HEK293T (cell line): ENCODE results near the gene SNRNP48.

Experiments used
- CTCF ChIA-PET: fragments of 350-600 bp; formaldehyde crosslinking; extraction: SDS; loops from one replicate; lab custom pipeline; 2021; ENCODE audit warnings: antibody characterized with exemption, inconsistent platforms; lab: Yijun Ruan, JAX
- POLR2A ChIA-PET: fragments of 350-600 bp; formaldehyde crosslinking; extraction: SDS; loops from one replicate; lab custom pipeline; 2020; ENCODE audit warnings: antibody characterized with exemption, inconsistent platforms; lab: Yijun Ruan, JAX
- DNase-seq: peaks from one replicate; pipeline ENCODE4 v3.0.0; 2012; ENCODE audit warnings: mixed read lengths; ENCODE audit errors: extremely low spot score
- ARNT ChIP-seq: fragments of 450-650 bp; IDR thresholded peaks from 2 replicates; pipeline ENCODE4 v1.6.1; 2017; ENCODE audit warnings: mild to moderate bottlenecking
- BHLHE40 ChIP-seq: fragments of 450-650 bp; IDR thresholded peaks from 2 replicates; pipeline ENCODE4 v1.6.1; 2016; ENCODE audit warnings: mild to moderate bottlenecking, moderate library complexity, borderline replicate concordance
- CTBP1 ChIP-seq: fragments of 450-650 bp; IDR thresholded peaks from 2 replicates; pipeline ENCODE4 v1.6.1; 2016; ENCODE audit warnings: borderline replicate concordance
- ELF4 ChIP-seq: fragments of 450-650 bp; IDR thresholded peaks from 2 replicates; pipeline ENCODE4 v1.6.1; 2017; ENCODE audit warnings: antibody characterized with exemption
- FOXA1 ChIP-seq: fragments of 450-650 bp; IDR thresholded peaks from 2 replicates; pipeline ENCODE4 v1.6.1; 2016; ENCODE audit warnings: mild to moderate bottlenecking
- FOXK2 ChIP-seq: fragments of 450-650 bp; IDR thresholded peaks from 2 replicates; pipeline ENCODE4 v1.6.1; 2016; ENCODE audit warnings: mild to moderate bottlenecking
- FOXM1 ChIP-seq: fragments of 450-650 bp; IDR thresholded peaks from 2 replicates; pipeline ENCODE4 v1.6.1; 2017; ENCODE audit warnings: mild to moderate bottlenecking, borderline replicate concordance
- HDGF ChIP-seq: fragments of 450-650 bp; IDR thresholded peaks from 2 replicates; pipeline ENCODE4 v1.6.1; 2017; ENCODE audit warnings: antibody characterized with exemption, borderline replicate concordance
- L3MBTL2 ChIP-seq: fragments of 450-650 bp; conservative IDR thresholded peaks from 2 replicates; pipeline ENCODE4 v1.6.1; 2016; ENCODE audit warnings: mild to moderate bottlenecking
- LEF1 ChIP-seq: fragments of 450-650 bp; IDR thresholded peaks from 2 replicates; pipeline ENCODE4 v1.6.1; 2017; ENCODE audit warnings: mild to moderate bottlenecking, borderline replicate concordance
- NFRKB ChIP-seq: fragments of 450-650 bp; IDR thresholded peaks from 2 replicates; pipeline ENCODE4 v1.6.1; 2016; ENCODE audit warnings: mild to moderate bottlenecking, moderate library complexity
- SP1 ChIP-seq: fragments of 450-650 bp; IDR thresholded peaks from 2 replicates; pipeline ENCODE4 v1.6.1; 2017
- SUZ12 ChIP-seq: fragments of 450-650 bp; IDR thresholded peaks from 2 replicates; pipeline ENCODE4 v1.6.1; 2016; ENCODE audit warnings: mild to moderate bottlenecking
- TARDBP ChIP-seq: fragments of 450-650 bp; IDR thresholded peaks from 2 replicates; pipeline ENCODE4 v1.6.1; 2016
- ZNF384 ChIP-seq: fragments of 450-650 bp; IDR thresholded peaks from 2 replicates; pipeline ENCODE4 v1.6.1; 2016
- TF ChIP-seq, protein P1 (sequence below): fragments of 450-650 bp; IDR thresholded peaks from 2 replicates; pipeline ENCODE4 v1.6.1; 2016

The SNRNP48 gene

DNA sequence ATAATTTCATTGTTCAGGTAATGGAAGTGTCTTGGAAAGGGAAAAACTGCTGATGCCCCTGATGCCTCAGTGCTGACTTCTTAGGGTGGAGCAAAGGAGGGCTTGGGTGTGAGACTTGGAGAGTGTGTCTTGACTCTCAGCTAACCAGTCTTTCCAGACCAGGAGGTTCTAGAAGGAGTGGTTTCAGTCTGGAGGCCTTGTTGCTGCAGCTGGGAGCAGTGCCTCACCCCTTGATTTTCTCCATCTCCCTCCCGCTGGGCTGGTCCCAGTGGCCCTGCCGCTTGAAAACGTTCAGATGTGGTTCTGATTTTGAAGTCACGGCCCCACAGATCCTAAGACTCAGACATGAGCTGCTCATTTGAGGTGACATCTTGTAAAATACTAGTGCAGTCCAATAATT, 43.1 kb upstream of the SNRNP48 start:
- no peak for DNase-seq
- ChIA-PET POLR2A (interaction anchor here (0.7 to 1.3 kb wide), 2 partner anchors 43 to 157 kb away, joined by 3 to 7 read pairs; partner anchors contain the start of genes CAGE1, RIOK1 and SNRNP48), CTCF (no interaction called here)
- TF ChIP-seq LEF1 (no peak), TARDBP (no peak), CTBP1 (no peak), SUZ12 (no peak), NFRKB (no peak), FOXM1 (no peak), FOXA1 (no peak), FOXK2 (no peak), ELF4 (no peak), HDGF (no peak)

DNA sequence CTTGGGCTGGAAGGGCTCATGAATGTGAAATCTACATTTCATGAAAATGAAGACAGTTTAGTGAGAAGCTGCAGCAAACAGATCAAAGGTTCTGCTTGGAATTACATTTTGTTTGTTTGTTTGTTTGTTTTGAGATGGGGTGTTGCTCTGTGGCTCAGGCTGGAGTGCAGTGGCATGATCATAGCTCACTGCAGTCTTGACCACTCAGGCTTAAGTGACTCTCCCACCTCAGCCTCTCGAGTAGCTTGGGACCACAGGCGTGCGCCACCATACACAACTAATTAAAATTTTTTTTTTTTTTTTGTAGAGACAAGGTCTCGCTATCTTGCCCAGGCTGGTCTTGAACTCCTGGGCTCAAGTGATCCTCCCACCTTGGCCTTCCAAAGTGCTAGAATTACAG, 42.7 kb upstream of the SNRNP48 start:
- no peak for DNase-seq
- no peak for TF ChIP-seq L3MBTL2
- ChIA-PET CTCF (no interaction called here), POLR2A (interaction anchor here (0.7 kb wide), 1 partner anchor 42 kb away, joined by 3 read pairs; the partner anchor contains the start of gene SNRNP48)

DNA sequence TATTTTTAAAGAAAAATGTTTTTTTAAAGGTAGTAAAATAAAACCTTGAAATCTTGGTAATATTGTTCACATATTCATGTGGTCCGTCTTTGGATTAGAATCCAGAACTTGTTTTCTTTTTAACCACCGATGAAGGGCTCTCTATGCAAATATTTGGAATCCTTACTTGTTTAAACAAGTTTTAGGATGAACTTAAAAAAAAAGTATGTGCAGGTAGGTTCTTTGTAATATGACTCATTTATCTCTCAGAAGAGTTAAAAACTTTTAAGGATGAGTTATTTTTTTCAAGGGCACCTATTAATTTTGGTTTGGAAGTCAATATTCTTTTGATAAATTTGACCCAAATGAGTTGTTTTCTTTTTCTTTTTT, 39.6 kb upstream of the SNRNP48 start:
- POLR2A ChIA-PET, result interaction anchor here (1.2 kb wide), 1 partner anchor 82 kb away, joined by 3 read pairs; no protein-coding TSS in a partner anchor
- CTCF ChIA-PET, result no interaction called here
- DNase-seq, result no peak
- TF ChIP-seq ARNT, result no peak
- no peak for TF ChIP-seq TARDBP
- no peak for TF ChIP-seq SP1
- TF ChIP-seq LEF1, result no peak
- TF ChIP-seq, protein P1, sequence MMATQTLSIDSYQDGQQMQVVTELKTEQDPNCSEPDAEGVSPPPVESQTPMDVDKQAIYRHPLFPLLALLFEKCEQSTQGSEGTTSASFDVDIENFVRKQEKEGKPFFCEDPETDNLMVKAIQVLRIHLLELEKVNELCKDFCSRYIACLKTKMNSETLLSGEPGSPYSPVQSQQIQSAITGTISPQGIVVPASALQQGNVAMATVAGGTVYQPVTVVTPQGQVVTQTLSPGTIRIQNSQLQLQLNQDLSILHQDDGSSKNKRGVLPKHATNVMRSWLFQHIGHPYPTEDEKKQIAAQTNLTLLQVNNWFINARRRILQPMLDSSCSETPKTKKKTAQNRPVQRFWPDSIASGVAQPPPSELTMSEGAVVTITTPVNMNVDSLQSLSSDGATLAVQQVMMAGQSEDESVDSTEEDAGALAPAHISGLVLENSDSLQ, result no peak
- TF ChIP-seq FOXK2, result no peak
- no peak for TF ChIP-seq NFRKB
- no peak for TF ChIP-seq FOXA1
- TF ChIP-seq CTBP1, result no peak
- TF ChIP-seq SUZ12, result no peak
- TF ChIP-seq BHLHE40, result no peak
- no peak for TF ChIP-seq HDGF
- no peak for TF ChIP-seq ELF4
- TF ChIP-seq ZNF384, result no peak
- TF ChIP-seq FOXM1, result no peak
- TF ChIP-seq L3MBTL2, result no peak

DNA sequence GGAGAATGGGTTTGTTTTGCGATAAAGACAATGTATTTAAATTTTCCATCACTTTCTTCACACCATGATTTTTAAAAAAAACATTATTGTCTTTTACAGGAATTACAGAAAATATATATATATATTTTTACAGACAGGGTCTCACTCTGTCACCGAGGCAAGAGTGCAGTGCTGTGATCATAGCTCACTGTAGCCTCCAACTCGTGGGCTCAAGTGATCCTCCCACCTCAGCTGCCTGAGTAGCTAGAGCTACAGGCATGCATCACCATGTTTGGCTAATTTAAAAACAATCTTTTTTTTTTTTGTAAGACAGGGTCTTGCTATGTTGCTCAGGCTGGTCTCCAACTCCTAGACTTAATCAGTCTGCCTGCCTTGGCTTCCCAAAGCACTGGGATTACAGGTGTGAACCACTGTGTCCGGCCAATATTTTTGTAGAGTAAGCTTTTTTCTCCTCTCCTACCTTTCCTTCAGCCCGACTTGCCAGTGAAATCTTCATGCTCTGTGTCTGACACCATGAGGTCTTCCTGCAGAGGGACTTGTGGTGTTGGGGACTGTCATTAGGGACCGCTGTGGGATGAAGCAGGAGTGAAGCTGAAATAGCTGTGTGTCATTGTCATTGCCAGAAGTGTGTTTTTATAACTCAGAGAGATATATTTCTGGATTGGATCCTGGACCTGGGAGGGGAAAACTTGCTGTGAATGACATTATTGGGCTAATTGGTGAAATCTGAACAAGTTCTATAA, 35.3 kb upstream of the SNRNP48 start:
- TF ChIP-seq FOXA1, result no peak
- no peak for DNase-seq
- POLR2A ChIA-PET, result interaction anchor here (0.6 to 1.3 kb wide), 2 partner anchors 14 to 163 kb away, joined by 3 read pairs; no protein-coding TSS in a partner anchor
- CTCF ChIA-PET, result interaction anchor here (0.7 to 0.8 kb wide), 2 partner anchors 71 to 831 kb away, joined by 3 read pairs; no protein-coding TSS in a partner anchor

DNA sequence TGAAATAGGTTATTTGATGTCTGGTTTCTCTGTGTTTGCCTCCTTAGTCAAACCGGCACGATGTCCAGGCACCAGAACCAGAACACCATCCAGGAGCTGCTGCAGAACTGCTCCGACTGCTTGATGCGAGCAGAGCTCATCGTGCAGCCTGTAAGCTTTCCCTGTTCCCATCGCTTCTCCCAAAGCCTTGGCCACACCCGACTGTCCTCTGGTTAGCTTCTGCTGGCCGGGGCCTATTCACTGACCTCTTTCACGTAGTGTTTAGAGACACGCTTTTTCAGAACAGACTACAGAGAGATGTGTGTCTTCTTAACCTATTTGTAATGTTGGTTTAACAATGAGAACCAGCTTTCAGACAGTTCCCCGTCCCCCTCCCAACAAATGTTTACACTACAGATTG, 34.3 kb upstream of the SNRNP48 start:
- no peak for TF ChIP-seq SUZ12
- no peak for TF ChIP-seq TARDBP
- no peak for TF ChIP-seq LEF1
- no peak for TF ChIP-seq L3MBTL2
- no peak for TF ChIP-seq ARNT
- TF ChIP-seq, protein P1, result no peak
- no peak for TF ChIP-seq ZNF384
- TF ChIP-seq SP1, result no peak
- no peak for TF ChIP-seq BHLHE40
- TF ChIP-seq HDGF, result no peak
- no peak for DNase-seq
- ChIA-PET POLR2A (no interaction called here), CTCF (no interaction called here)

DNA sequence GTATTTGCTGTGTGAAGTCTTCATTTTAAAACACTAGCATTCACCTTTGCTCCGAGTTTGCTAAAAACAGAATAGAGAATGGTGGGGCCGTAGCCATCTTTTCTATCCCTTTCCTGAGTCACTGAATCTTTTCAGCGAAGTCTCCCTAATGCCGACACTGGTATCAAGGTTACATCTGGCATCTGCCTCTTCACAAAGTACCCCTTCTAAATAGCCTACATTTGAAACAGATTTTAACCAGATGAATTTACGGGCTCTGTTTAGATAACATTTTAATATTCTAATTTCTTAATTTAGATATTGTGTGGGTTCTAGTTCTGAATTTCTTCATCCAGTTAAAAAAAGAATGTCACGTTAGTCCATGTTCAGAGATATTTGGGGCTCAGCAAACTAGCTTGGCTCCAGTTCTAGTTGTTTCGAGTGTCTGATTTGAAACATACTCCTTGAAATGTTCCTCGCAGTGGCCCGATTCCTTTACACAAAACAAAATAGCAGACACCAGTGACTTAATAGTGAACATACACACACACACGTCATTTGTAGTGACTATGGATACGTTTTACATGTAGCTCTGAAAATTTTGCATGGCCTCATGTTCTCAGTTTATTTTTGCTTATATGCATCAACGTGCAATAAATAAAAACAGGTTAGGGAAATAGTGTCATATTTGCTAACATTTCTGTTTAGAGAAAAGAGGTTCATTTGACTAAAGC, 33.4 kb upstream of the SNRNP48 start:
- POLR2A ChIA-PET, result no interaction called here
- TF ChIP-seq ELF4 (no peak), LEF1 (no peak)
- CTCF ChIA-PET, result no interaction called here
- DNase-seq, result no peak

DNA sequence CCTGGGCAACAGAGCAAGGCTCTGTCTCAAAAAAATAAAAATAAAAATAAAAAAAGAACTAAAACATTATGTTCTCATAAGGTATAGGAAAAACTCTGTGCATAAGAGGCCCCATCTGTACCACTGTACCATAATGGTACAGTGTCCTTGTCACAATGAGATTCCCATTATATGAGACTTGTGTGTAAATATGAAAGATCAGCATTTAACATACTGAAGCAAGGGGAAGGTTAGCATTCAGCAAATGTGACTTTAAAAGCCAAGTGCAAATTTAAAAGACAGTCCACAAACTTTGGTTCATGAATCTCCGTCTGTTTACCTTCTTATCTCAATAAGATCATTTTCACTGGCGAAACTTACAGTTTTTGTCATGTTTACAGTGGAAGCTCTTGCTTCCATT, 32.3 kb upstream of the SNRNP48 start:
- DNase-seq, result no peak
- POLR2A ChIA-PET, result no interaction called here
- CTCF ChIA-PET, result no interaction called here
- no peak for TF ChIP-seq CTBP1
- TF ChIP-seq FOXK2, result no peak
- TF ChIP-seq L3MBTL2, result no peak
- TF ChIP-seq FOXA1, result no peak
- TF ChIP-seq BHLHE40, result no peak
- no peak for TF ChIP-seq ARNT
- TF ChIP-seq LEF1, result no peak
- TF ChIP-seq SUZ12, result no peak
- TF ChIP-seq TARDBP, result no peak

DNA sequence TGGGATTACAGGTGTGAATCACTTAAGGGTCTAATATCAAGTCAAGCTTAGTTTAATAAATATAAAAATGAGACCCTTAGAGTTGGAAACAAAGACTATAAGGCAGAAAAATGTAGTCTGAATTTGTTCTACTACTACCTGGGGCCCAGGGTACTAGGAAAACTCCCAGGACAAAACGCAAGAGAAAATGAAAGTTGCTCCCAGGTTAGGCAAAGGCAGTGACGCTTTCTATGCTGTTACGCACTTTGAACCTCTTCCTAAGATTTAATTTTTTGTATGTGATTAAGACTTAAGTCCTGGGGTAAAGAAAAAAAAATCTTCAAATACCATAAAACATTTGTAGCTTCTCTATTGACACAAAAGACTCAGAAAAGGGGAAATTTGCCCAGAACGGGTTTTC, 31.2 kb upstream of the SNRNP48 start:
- ChIA-PET CTCF (no interaction called here), POLR2A (no interaction called here)

More for the DNA sequence above, 31.2 kb upstream of the SNRNP48 start:
- DNase-seq, result no peak
- TF ChIP-seq SP1, result no peak
- no peak for TF ChIP-seq FOXM1
- TF ChIP-seq FOXK2, result no peak
- TF ChIP-seq, protein P1, result no peak
- TF ChIP-seq TARDBP, result no peak
- no peak for TF ChIP-seq L3MBTL2
- no peak for TF ChIP-seq ZNF384
- TF ChIP-seq CTBP1, result no peak
- TF ChIP-seq SUZ12, result no peak
- no peak for TF ChIP-seq NFRKB
- TF ChIP-seq FOXA1, result no peak
- TF ChIP-seq BHLHE40, result no peak
- no peak for TF ChIP-seq ELF4
- no peak for TF ChIP-seq ARNT
- TF ChIP-seq LEF1, result no peak
- TF ChIP-seq HDGF, result no peak
